Stimulated activated CD8-positive, alpha-beta memory T cell treated with anti-CD3 and anti-CD28 coated beads, Interleukin-12 subunit alpha, Interleukin-12 subunit beta, amount 100 ng/mL, for 1 hour (primary cell): ENCODE data around the gene CACNB4.
"Not testable (repeated sequence)": the region's sequence is repeated elsewhere in the genome, so short reads cannot be mapped to it uniquely, and the experiment has no call there.

Source experiments
- DNase-seq: peaks from one replicate; pipeline ENCODE4 v3.0.0-alpha.2; 2020; ENCODE audit warnings: low read depth

Gene CACNB4

DNA sequence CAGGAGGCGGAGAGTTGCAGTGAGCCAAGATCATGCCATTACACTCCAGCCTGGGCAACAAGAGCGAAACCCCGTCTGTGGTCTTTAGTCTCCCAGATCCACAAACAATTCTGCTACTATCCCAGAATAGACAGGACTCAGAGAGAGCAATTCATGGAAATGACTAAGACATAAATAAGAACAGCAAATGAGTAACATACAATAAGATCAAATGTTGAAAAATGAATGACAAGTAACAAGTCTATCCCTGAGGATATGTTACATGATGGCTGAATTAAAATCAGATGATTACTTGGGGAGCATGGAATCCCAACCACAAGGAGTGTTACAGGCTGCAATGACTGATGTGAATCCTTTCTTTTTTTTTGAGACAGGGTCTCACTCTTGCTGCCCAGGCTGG lies 280.9 kb downstream of the CACNB4 start:
- DNase-seq, result no peak

DNA sequence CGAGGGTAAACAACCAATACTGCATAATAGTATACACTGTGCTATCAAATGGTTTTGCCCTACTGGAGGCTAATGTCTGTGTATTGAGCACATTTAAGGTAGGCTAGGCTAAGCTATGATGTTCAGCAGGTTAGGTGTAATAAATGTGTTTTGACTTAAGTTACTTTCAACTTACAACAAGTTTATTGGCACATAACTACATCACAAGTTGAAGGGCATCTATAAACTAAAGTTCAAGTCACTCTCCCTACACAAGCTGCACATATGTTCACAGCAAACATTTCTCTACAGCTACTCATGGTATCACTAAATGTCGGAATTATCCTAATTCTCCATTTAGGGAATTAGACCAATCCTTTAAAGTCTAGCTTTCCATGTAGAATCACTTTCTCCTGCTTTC lies 282.0 kb downstream of the CACNB4 start:
- DNase-seq, result no peak

DNA sequence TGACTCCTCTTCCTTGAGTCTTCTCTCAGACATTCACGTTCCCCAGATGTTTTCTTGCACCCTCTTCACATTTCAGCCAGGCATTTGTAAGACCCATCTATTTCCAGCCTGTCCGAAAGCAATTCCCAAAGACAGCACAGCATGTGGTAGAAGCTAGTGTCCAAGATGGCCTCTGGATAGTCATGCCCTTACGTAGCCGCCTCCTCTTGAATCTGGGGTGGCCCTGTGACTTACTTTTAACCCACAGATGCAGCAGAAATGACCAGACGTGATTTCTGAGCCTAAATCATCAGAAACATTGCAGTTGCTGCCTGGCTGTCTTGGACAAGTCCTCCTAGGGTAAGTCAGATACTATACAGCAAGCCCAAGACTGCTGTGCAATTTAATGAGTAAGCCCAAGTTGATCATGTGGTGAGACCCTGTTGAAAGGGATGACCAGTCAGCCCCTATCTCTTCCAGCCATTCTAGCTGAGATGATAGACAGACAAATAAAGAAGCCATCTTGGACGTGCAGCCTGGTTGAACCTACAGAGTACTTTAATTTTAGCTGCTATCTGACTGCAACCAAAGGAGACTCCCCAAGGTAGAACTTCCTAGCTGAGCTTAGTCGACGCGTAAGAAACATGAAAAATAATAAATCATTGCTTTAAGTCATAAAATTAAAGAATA lies 282.9 kb downstream of the CACNB4 start:
- DNase-seq, result no peak

DNA sequence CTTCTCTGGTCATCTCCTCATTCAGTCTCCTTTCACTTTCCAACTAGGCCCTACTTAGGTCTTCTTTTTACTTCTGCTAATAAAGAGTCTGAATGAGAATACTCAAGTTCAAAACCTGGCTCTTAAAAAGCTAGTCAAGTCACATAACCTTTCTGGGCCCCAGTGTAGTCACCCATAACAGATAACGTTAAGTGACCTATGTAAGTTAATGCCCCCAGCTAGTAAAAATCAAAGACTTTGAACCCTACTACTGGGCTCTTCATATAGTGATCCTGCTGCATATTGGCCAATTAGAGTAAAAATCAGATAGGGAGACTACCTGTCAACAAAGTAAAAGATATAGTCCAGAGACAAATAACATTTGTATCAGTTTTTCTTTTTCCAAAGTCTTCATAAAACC lies 288.4 kb downstream of the CACNB4 start:
- no peak for DNase-seq

DNA sequence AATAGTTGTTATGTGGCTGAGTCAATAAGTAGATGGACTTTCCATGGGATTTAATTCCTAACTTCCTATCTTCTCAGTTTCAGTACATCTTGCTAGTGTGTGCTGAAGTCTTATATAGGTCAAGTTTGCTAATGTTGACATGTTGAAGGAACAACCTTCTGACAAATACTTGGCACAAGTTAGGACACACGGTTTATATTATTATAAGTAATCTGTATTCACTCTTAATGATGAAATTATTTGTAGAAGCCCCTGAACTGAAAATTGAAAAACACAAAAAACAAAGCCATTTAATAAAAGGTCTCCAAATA lies 289.8 kb downstream of the CACNB4 start:
- no peak for DNase-seq

DNA sequence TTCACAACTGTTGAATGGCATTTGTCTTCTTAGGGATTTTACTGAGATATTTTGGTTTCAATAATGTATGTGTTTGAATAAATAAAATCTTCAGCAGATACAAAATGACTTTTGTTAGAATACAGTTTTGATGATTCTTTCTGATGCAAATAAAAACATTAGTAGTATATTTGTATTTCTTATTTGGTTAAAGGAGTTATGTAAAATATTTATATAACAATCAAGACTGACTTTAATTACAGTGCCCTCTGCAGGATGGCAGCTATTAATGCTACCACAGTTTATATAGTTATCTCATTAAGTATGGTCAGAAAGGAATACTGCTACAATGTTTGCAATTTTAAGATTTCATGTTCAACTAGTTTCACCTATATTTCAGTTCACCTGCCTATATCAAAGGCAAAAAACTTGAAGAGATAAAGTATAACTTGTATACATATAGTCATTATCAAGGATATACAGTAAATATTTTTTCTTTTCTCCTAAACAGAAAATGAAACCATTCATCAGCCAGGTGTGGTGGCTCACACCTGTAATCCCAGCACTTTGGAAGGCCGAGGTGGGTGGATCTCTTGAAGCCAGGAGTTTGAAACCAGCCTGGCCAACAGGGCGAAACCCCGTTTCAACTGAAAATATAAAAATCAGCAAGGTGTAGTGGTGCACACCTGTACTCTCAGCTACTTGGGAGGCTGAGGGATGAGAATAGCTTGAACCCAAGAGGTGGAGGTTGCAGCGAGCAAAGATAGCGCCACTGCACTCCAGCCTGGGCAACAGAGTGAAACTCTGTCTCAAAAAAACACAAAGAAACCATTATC lies 290.4 kb downstream of the CACNB4 start:
- DNase-seq, result no peak

DNA sequence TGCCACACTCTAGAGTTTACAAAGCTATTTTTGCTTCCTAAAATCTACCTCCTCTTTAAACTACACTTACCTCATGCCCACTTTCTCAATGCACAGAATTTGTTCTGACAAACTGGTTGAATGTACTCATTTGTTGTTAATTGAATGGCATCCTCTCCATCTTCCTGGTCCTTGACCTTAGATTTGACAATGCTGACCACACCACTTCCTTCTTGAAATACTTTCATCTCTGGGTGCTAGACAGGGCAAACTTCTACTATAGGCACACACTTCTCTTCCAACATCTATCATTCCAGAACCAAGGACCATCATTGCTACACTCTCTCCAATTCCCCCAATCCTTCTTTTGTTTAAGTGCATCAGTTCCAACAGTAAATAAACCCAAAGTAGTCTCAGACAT lies 292.9 kb downstream of the CACNB4 start:
- DNase-seq, result no peak

DNA sequence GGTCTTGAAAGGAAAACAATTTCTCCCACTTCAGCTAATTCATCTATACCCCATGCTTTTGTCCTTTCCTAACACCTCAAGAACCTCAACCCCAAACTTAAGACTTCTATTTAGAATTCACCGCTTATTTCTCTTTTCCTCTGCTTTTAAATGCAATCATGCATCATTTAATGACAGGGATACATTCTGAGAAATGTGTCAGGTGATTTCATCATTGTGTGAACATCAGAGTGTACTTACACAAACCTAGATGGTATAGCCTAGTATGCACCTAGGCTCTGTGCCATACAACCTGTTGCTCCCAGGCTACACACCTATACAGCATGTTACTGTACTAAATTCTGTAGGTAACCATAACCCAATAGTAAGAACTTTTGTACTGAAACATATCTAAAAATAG lies 293.5 kb downstream of the CACNB4 start:
- DNase-seq, result no peak

DNA sequence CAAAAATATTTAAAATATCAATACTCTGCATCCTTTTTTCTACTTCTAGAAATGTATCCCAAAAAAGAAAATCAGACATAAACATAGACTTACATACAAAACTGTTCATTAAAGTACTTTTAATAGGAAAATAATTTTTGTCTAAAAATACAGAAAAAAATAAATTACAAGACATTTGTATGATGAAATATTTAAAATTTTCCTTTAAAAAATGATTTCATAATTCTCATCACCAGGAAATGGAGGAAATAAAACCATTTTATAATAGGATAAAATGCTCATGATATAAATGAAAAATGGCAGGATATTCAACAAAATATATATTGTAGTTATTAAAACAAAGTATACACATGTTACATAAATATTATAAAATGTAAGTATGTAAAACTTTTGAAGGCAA lies 295.0 kb downstream of the CACNB4 start:
- no peak for DNase-seq

DNA sequence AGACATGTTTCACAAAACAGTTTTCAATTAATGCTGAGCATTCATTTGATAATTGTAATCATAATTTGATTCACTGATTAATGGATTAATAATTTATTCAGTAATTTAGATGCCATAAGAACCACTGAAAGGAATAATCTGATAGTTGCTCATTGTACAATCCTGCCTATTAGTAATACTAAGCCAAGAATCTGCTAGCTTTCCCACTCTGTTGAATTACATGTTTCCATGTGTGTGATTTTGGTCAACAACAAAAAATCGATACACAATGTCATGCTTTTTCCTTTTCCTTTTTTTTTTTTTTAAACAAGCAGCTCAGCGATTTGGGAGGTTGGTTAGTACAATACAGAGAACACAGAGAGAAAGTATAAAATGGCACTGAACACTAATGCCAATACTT lies 296.5 kb downstream of the CACNB4 start:
- no peak for DNase-seq

DNA sequence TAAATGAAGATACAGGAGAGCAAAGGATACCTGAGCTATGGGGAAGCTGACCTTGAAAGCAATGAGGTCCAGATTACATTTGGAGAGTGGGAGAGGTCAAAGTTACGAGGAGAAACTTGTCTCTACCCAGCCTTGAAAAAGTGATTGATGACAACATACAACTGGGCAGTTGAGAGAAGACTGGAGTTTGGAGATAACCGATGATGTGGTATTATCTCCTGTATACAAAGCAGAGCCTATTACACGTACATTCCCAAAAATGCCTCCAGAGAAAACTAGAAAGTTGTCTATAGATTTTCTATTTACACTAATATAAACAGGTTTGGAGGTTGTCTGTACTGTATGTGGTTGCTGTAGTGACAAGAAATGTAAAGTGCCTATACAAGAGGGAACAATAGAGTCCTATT lies 299.0 kb downstream of the CACNB4 start:
- DNase-seq, result no peak

DNA sequence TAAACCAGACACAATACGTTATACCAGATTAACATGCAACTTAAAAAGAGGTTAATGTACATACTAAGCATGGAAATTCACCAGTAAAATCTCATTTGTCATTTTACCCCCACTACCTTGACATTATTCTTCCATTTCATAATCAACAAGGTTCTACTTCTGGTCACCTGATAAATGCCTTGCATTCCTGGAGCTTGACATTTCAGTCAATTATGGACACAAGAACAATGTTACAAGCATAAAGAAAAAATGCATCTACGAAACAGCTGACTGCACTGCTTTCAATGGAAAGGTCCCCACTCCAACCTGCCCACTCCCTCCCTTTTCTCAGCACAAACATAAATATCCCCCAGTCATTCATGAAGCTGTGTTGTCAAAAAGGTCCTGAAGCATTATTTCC lies 302.1 kb downstream of the CACNB4 start:
- DNase-seq, result no peak

DNA sequence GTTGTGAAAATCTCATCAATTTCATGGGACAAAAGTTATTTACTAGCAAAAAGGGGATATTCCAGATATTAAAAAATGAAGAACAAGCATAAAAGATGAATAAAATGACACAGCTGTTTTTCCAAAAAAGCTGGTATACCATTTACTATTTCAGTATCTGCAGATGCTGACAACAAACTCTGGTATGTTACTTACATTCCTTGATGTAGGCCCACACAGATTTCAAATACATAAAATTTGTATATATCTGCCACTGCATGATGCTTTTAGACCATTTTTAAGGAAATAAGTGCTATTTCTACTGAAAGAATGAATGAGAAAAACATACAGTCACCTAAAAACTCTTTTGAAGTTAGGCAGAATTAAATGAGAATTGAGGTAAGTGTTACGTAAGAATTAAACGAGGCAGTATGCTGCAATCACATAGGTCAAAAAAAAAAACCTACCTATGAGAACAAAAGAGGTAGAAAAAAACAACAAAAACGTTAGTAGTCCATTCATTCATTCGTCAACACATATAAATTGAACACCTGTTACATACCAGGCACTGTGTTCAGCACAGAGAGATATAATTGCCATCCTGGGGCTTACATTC lies 303.1 kb downstream of the CACNB4 start:
- DNase-seq, result no peak

DNA sequence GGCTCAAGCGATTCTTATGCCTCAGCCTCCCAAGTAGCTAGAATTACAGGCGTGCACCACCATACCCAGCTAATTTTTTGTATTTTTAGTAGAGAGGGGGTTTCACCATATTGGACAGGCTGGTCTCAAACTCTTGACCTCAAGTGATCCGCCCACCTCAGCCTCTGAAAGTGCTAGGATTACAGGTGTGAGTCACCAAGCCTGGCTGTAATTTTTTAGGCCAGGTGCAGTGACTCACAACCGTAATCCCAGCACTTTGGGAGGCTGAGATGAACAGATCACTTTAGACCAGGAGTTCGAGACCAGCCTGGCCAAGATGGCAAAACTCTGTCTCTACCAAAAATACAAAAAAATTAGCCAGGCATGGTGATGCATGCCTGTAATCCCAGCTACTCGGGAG lies 304.4 kb downstream of the CACNB4 start:
- not testable (repeated sequence) for DNase-seq

DNA sequence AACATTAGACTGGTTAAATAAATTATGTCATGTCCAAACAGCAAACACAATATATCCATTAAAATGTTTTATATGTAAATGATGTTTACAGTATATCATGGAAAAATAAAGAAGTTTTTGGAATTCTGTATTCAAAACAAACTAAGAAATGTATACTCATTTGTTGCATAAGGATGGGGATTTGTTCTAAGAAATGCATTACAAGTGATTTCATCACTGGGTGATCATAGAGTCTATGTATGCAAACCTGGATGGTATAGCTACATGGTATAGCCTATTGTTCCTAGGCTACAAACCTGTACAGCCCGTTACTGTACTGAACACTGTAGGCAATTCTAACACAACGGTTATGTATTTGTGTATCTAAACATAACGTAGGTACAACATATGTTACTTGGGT lies 305.7 kb downstream of the CACNB4 start:
- no peak for DNase-seq

DNA sequence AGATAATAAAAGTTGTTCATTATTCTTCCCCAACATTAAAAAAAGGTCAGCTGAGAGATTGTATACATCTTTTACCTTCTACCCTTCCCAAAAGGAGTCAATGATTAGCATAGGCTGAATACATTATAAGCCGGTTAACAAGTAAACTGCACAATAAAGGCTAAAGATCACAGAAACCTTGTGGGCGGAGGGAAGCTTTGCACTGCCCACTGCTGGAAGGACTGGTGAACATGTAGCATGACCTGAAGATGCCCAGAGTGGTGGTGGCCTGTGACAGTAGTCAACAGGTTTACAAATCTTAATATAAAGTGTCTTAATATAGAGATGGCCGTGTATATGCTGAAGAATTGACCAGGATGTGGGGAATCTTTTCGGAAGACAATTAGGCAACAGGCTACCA lies 306.3 kb downstream of the CACNB4 start:
- no peak for DNase-seq

DNA sequence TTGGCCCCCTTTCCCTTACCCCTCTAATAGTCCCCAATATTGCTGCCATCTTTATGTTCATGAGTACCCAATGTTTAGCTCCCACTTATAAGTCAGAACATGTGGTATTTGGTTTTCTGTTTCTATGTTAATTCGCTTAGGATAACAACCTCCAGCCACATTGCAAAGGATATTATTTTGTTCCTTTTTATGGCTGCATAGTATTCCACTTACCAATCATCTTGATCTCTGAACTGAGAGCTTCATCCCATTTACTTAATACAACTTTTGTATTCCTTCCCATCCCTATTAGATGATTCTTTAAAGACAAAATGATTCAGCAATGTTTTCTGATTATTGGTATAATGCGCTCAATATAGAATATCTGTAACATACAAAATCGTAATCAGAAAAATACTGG lies 307.3 kb downstream of the CACNB4 start:
- no peak for DNase-seq

DNA sequence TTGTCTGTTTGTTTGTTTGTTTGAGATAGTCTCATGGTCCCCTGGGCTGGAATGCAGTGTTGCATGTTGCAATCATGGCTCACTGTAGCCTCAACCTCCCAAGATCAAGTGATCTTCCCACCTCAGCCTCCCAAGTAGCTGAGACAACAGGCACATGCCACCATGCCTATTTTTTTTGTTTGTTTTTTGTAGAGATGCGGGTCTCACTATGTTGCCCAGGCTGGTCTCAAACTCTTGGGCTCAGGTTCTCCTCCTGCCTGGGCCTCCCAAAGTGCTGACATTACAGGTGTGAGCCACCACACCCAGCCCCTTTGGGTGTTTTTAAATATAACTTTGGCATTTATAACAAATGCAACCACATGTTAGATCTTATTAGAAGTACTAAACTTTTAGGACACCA lies 308.2 kb downstream of the CACNB4 start:
- no peak for DNase-seq

DNA sequence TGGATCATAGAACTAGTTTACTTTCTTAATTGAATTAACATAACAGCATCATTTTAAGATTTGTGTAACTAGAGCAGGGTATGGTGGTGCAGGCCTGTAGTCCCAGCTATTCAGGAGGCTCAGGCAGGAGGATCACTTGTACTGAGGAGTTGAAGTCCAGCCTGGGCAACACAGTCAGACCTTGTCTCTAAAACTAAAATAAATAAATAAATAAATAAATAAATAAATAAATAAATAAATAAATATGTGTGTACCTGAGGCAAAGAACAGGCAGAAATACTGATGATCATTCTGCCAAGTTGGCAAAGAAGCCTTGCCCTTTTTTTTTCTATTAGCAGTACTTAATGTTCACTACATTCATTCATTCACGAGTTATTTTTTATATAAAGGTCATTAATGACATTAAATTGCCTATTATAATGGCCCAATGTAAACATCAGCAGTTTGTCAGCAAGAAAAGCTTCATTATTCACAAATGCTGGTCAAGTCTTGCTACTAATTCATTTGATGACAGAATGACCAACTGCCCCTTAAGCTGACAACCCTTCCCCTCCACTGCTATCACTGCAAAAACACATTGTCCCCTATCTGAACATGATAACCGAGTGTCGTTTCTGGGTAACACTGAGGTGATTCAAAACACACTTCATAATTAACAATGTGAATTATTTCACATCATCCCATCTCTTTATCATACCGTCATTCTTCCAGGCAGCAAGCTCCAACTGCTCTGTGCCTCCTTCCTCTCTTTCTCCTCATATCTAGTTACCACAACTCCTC lies 309.6 kb downstream of the CACNB4 start:
- no peak for DNase-seq

DNA sequence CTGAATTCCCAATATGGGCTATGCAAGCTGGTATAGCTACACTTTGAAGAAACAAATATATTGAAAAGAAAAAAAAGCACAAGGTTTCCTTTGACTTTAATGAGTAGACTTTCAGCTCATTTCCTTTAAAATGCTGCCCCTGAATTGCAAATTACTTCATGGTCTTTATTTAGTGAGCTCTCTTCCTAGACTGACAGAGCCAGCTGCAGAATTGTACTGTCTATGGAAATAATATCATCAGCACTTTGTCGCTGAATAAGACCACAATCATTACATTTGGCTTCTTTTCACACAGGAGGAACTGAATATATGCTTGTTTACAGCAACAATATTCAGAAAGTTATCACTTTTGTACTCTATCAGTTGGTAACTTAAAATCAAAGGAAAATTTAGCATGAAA lies 312.4 kb downstream of the CACNB4 start:
- no peak for DNase-seq

DNA sequence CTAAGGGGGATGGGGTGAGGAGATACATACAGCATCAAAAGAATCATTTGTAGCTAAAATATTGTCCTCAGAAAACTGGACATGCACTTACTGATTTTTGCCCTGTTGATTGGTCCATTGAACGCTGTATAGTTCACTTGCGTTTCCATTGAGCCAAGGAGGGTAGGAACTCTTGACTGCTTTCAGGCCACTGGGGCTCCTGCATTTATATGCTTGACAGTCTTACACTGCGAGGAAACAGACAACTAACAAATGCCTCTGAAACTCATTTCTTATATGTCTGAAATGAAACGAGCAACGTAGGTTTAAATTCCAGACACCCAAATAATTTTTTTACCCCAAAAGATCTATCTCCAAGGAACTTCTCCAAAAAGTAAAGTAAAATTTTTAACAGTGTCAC lies 312.8 kb downstream of the CACNB4 start:
- no peak for DNase-seq

DNA sequence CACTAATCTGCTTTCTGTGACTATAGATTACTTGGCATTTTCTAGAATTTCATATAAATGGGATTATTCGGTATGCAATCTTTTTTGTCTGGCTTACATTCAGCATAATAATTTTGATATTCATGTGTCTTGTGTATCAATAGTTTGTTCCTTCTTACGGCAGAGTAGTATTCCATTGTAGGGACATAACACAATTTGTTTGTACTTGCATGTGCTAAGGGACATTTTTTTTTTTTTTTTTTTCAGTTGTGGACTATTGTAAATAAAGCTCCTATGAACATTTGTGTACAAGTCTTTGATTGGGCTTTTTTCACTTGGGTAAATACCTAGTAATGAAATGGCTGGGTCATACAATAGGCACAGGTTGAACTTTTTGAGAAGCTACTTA lies 315.7 kb downstream of the CACNB4 start:
- DNase-seq, result no peak
